H1 (cell line): ENCODE measurements around the gene SPATS1. TPM values are rescaled to one million over a fixed set of nuclear protein-coding genes. Genes with fewer than 3 reads are reported as not detected.

Source experiments
- CTCF ChIA-PET: fragments of 300-600 bp; sonication (Branson Sonifier 250); formaldehyde crosslinking; loops from one replicate; lab custom pipeline; 2021; ENCODE audit not compliant: partially characterized antibody; lab: Charles Lee
- POLR2A ChIA-PET: fragments of 300-600 bp; sonication (Branson Sonifier 250); formaldehyde crosslinking; loops from one replicate; lab custom pipeline; 2021; ENCODE audit warnings: inconsistent platforms; ENCODE audit not compliant: partially characterized antibody; lab: Charles Lee
- DNase-seq, 2 experiments: peaks; one replicate each; pipeline versions ENCODE4 v3.0.0 to v3.0.0-alpha.2; 2010 to 2022; ENCODE audit warnings: low spot score in 2 of 2, low read depth in 1 of 2, mixed read lengths in 1 of 2
- FAIRE-seq: peaks from 2 replicates; lab custom pipeline; 2011; peaks lifted over from hg19 to GRCh38; lab: Jason Lieb, UNC
- H2AFZ ChIP-seq: 2 replicates; pipeline ENCODE4 v1.8.1; 2012; ENCODE audit warnings: low read length, inconsistent platforms
- H2AK5ac ChIP-seq: 2 replicates; pipeline ENCODE4 v1.6.1; 2013; ENCODE audit warnings: low read depth, low read length
- H2BK120ac ChIP-seq: replicated peaks from 2 replicates; pipeline ENCODE3; 2013; ENCODE audit warnings: low read depth, low read length, inconsistent platforms
- H2BK12ac ChIP-seq: 2 replicates; pipeline ENCODE4 v1.6.1; 2013; ENCODE audit warnings: low read depth, low read length
- H2BK15ac ChIP-seq: 2 replicates; pipeline ENCODE4 v1.6.1; 2013; ENCODE audit warnings: low read length
- H2BK20ac ChIP-seq: 2 replicates; pipeline ENCODE4 v1.6.1; 2013; ENCODE audit warnings: low read length
- H2BK5ac ChIP-seq: 2 replicates; pipeline ENCODE4 v1.6.1; 2013; ENCODE audit warnings: low read depth, low read length
- H3K14ac ChIP-seq: 2 replicates; pipeline ENCODE4 v1.6.1; 2013; ENCODE audit warnings: inconsistent platforms; ENCODE audit not compliant: insufficient read length
- H3K18ac ChIP-seq: 2 replicates; pipeline ENCODE4 v1.6.1; 2013; ENCODE audit warnings: low read length; ENCODE audit errors: extremely low read depth
- H3K23ac ChIP-seq: 2 replicates; pipeline ENCODE4 v1.6.1; 2013; ENCODE audit warnings: inconsistent platforms; ENCODE audit not compliant: insufficient read length
- H3K23me2 ChIP-seq: 2 replicates; pipeline ENCODE4 v1.6.1; 2013; ENCODE audit warnings: low read depth, low read length
- H3K27ac ChIP-seq: 2 replicates; pipeline ENCODE4 v1.6.1; 2011; ENCODE audit warnings: low read depth, low read length, inconsistent platforms
- H3K27me3 ChIP-seq, 4 experiments: replicated peaks in 1 of 4; 1 replicate in 1 of 4; 2 replicates in 3 of 4; pipeline versions ENCODE4 v1.6.1 to v1.8.1; 2011 to 2013; ENCODE audit warnings: low read length in 3 of 4, mild to moderate bottlenecking in 3 of 4, inconsistent platforms in 2 of 4, mixed read lengths in 2 of 4, moderate library complexity in 1 of 4; ENCODE audit not compliant: control insufficient read depth in 3 of 4, insufficient read depth in 3 of 4; ENCODE audit errors: extremely low read depth in 1 of 4
- H3K36me3 ChIP-seq, 4 experiments: 2 replicates each; pipeline versions ENCODE4 v1.6.1 to v1.8.1; 2011 to 2013; ENCODE audit warnings: mild to moderate bottlenecking in 4 of 4, low read length in 3 of 4, moderate library complexity in 2 of 4, control low read depth in 1 of 4, inconsistent platforms in 1 of 4; ENCODE audit not compliant: insufficient read depth in 4 of 4, control insufficient read depth in 2 of 4
- H3K4ac ChIP-seq: replicated peaks from 2 replicates; pipeline ENCODE3; 2013; ENCODE audit warnings: low read length, low read depth, mixed read lengths, inconsistent platforms; ENCODE audit not compliant: insufficient read length
- H3K4me1 ChIP-seq, 4 experiments: replicated peaks in 1 of 4; 1 replicate in 1 of 4; 2 replicates in 3 of 4; pipeline versions ENCODE4 v1.6.1 to v1.8.1; 2011 to 2013; ENCODE audit warnings: low read length in 3 of 4, inconsistent platforms in 2 of 4, mixed read lengths in 1 of 4; ENCODE audit not compliant: insufficient read depth in 4 of 4, control insufficient read depth in 3 of 4
- H3K4me2 ChIP-seq, 2 experiments: 2 replicates each; pipeline versions ENCODE4 v1.6.1 to v1.8.1; 2011 to 2013; ENCODE audit warnings: low read depth in 2 of 2, low read length in 2 of 2, control low read depth in 1 of 2, inconsistent platforms in 1 of 2, mild to moderate bottlenecking in 1 of 2; ENCODE audit not compliant: insufficient read depth in 1 of 2
- H3K4me3 ChIP-seq, 4 experiments: fragments of 200-600, 300-600 bp in 1 of 4; sonication (generic), shearing (Covaris generic), sonication (Bioruptor Twin) in 1 of 4; 2 replicates each; pipeline versions ENCODE4 v1.5.1 to v1.8.1; 2011 to 2016; ENCODE audit warnings: low read length in 4 of 4, low read depth in 3 of 4, control low read depth in 2 of 4, inconsistent platforms in 2 of 4, mild to moderate bottlenecking in 2 of 4, mixed read lengths in 1 of 4, moderate library complexity in 1 of 4; ENCODE audit not compliant: insufficient read depth in 2 of 4; ENCODE audit errors: extremely low read depth in 1 of 4
- H3K56ac ChIP-seq: replicated peaks from 2 replicates; pipeline ENCODE3; 2013; ENCODE audit warnings: low read depth, mild to moderate bottlenecking, mixed read lengths, low read length, inconsistent platforms; ENCODE audit not compliant: insufficient read length
- H3K79me1 ChIP-seq: 2 replicates; pipeline ENCODE4 v1.6.1; 2013; ENCODE audit warnings: low read depth, low read length, control low read depth
- H3K79me2 ChIP-seq, 2 experiments: 2 replicates each; pipeline versions ENCODE4 v1.6.1 to v1.8.1; 2012 to 2013; ENCODE audit warnings: low read length in 2 of 2, mild to moderate bottlenecking in 2 of 2, inconsistent platforms in 1 of 2; ENCODE audit not compliant: insufficient read depth in 2 of 2, control insufficient read depth in 1 of 2
- H3K9ac ChIP-seq, 4 experiments: replicated peaks in 1 of 4; 1 replicate in 1 of 4; 2 replicates in 3 of 4; pipeline versions ENCODE4 v1.6.1 to v1.8.1; 2011 to 2013; ENCODE audit warnings: low read depth in 3 of 4, low read length in 3 of 4, control low read depth in 2 of 4, mild to moderate bottlenecking in 2 of 4, moderate library complexity in 2 of 4, inconsistent platforms in 1 of 4; ENCODE audit errors: extremely low read depth in 1 of 4
- H3K9me3 ChIP-seq, 2 experiments: 2 replicates each; pipeline versions ENCODE4 v1.6.1 to v1.8.1; 2012 to 2013; ENCODE audit warnings: mild to moderate bottlenecking in 2 of 2, moderate library complexity in 2 of 2, control low read depth in 1 of 2, inconsistent platforms in 1 of 2, low read depth in 1 of 2, low read length in 1 of 2, mixed read lengths in 1 of 2; ENCODE audit not compliant: insufficient read depth in 2 of 2
- H4K20me1 ChIP-seq, 2 experiments: replicated peaks in 1 of 2; 2 replicates each; pipeline versions ENCODE3 to v1.8.1; 2011 to 2013; ENCODE audit warnings: inconsistent platforms in 2 of 2, low read length in 2 of 2, mild to moderate bottlenecking in 1 of 2; ENCODE audit not compliant: insufficient read depth in 2 of 2, control insufficient read depth in 1 of 2
- H4K5ac ChIP-seq: 2 replicates; pipeline ENCODE4 v1.6.1; 2013; ENCODE audit warnings: low read length, low read depth, mixed read lengths, inconsistent platforms; ENCODE audit not compliant: insufficient read length
- H4K8ac ChIP-seq: 2 replicates; pipeline ENCODE4 v1.8.0; 2013; ENCODE audit warnings: mild to moderate bottlenecking, moderate library complexity, low read length, inconsistent platforms; ENCODE audit not compliant: insufficient read depth; ENCODE audit errors: extremely low read depth
- H4K91ac ChIP-seq: replicated peaks from 2 replicates; pipeline ENCODE3; 2013; ENCODE audit warnings: low read length, mixed read lengths, inconsistent platforms; ENCODE audit not compliant: insufficient read length
- E2F6 ChIP-seq: IDR thresholded peaks from 2 replicates; pipeline ENCODE4 v1.6.1; 2012; ENCODE audit warnings: inconsistent platforms
- JUND ChIP-seq: IDR thresholded peaks from 2 replicates; pipeline ENCODE4 v1.6.1; 2011; ENCODE audit warnings: mild to moderate bottlenecking, improper control_type of control experiment, low read length
- POLR2A ChIP-seq, 2 experiments: IDR thresholded peaks; 1 replicate in 1 of 2; 2 replicates in 1 of 2; pipeline ENCODE4 v1.6.1; 2011; ENCODE audit warnings: low read depth in 2 of 2, low read length in 2 of 2, mild to moderate bottlenecking in 2 of 2; ENCODE audit errors: control extremely low read depth in 1 of 2
- SP2 ChIP-seq: IDR thresholded peaks from 2 replicates; pipeline ENCODE4 v1.6.1; 2012; ENCODE audit warnings: mild to moderate bottlenecking, low read length, inconsistent platforms
- TCF12 ChIP-seq: IDR thresholded peaks from 2 replicates; pipeline ENCODE4 v1.6.1; 2011; ENCODE audit warnings: low read depth, mild to moderate bottlenecking, low read length
- TEAD4 ChIP-seq: IDR thresholded peaks from 2 replicates; pipeline ENCODE4 v1.6.1; 2012; ENCODE audit warnings: low read depth, low read length, inconsistent platforms, mixed read lengths
- WGBS, 2 experiments: shearing (Covaris generic) in 1 of 2; methylation state at CpG; one replicate each; pipeline versions ENCODE4 v1.1.6 to v1.1.7; 2013 to 2015; ENCODE audit warnings: low lambda C conversion rate in 2 of 2, mixed read lengths in 2 of 2, inconsistent platforms in 1 of 2, low coverage in 1 of 2, missing lambda C conversion rate in 1 of 2; ENCODE audit not compliant: insufficient replicate concordance in 2 of 2, insufficient coverage in 1 of 2, insufficient read length in 1 of 2; ENCODE audit errors: extremely low coverage in 1 of 2, missing lambda C conversion rate in 1 of 2; 5-methylcytosine and 5-hydroxymethylcytosine counted together
- polyA plus RNA-seq, 7 experiments: library from polyadenylated mRNA; depleted of rRNA in 3 of 7; stranded (reverse) in 5 of 7; unstranded in 2 of 7; fragments of >200 nt in 5 of 7; fragments of 200-250 nt in 2 of 7; gene quantifications; 1 replicate in 5 of 7; 2 replicates in 1 of 7; 4 replicates in 1 of 7; pipeline versions ENCODE4 v1.2.1 to v1.2.3, GENCODE V29; 2011 to 2013; ENCODE audit warnings: missing spikeins in 2 of 7, mixed read lengths in 2 of 7
- total RNA-seq: library from RNA; stranded (reverse); fragmentation: NEBNext Ultra II Directional; extraction: Animal tissue kit (Norgen Biotek cat#: 25700); gene quantifications from 2 replicates; pipeline ENCODE4 v1.2.1, GENCODE V29; 2021

Gene SPATS1
- total and polyA plus RNA-seq, 2 of the 8 experiments (the other 6 are each of a cell fraction or from before 2014, with no cell fraction given), result not detected

- H4K5ac ChIP-seq, result no peak overlapping the region
- 96% methylated on average over 14 of the region's 14 CpGs; no CpG with 5 or more reads in 1 of the 2 experiments for WGBS, 2 experiments
- peaks cover 2 to 3% of the 10 kb centered on the region in 2 experiments for H4K20me1 ChIP-seq
- ChIA-PET CTCF (interaction anchor here (1.3 to 13.9 kb wide), 8 partner anchors 8 to 59 kb away, joined by 4 to 330 read pairs (median 35); partner anchors contain the start of genes AARS2, NFKBIE and TMEM151B), POLR2A (interaction anchor here (1.0 to 10.4 kb wide), 11 partner anchors 5 to 67 kb away, joined by 3 to 102 read pairs (median 4); partner anchors contain the start of genes AARS2, SLC35B2 and TMEM151B)
- H3K23me2 ChIP-seq, result peaks cover 11% of the 10 kb centered on the region
- no peak overlapping the region for H3K18ac ChIP-seq
- H4K91ac ChIP-seq, result no peak overlapping the region
- no peak for TF ChIP-seq TCF12
- no peak for TF ChIP-seq TEAD4
- no peak for TF ChIP-seq JUND
- TF ChIP-seq E2F6, result no peak
- no peak for TF ChIP-seq SP2
- no peak for TF ChIP-seq POLR2A (IDR thresholded peaks at IDR 0.05; ENCODE audit: control extremely low read depth in 1 of 2, low read depth in 2 of 2, low read length in 2 of 2)
- no peak overlapping the region for H2BK12ac ChIP-seq
- no peaks in the 10 kb centered on the region for H3K9me3 ChIP-seq
- 0 out of 7 replicates have a peak overlapping the region, but pooled peaks of 1 of the 4 experiments have one; percentile 5 for H3K9ac ChIP-seq
- no peak overlapping the region for H3K4ac ChIP-seq
- H2BK120ac ChIP-seq, result no peak overlapping the region
- H3K79me2 ChIP-seq, result no peaks in the 10 kb centered on the region
- H3K23ac ChIP-seq, result no peak overlapping the region
- no peak overlapping the region for H2BK15ac ChIP-seq
- peaks cover 20 to 53% (median 42%) of the 10 kb centered on the region in 4 experiments for H3K36me3 ChIP-seq
- no peak overlapping the region for H3K4me3 ChIP-seq
- H2BK20ac ChIP-seq, result no peak overlapping the region
- no peak overlapping the region for H4K8ac ChIP-seq
- H3K4me1 ChIP-seq, result peaks cover 0 to 9% (median 4%) of the 10 kb centered on the region in 4 experiments; a peak in 3 of 7 replicates
- no peak overlapping the region for H3K14ac ChIP-seq
- FAIRE-seq (no peak), DNase-seq (no peak)
- H3K79me1 ChIP-seq, result no peaks in the 10 kb centered on the region
- peaks cover 0 to 4% (median 1%) of the 10 kb centered on the region in 4 experiments; a peak in 3 of 7 replicates for H3K27me3 ChIP-seq
- no peak overlapping the region for H3K27ac ChIP-seq
- no peak overlapping the region for H3K56ac ChIP-seq
- no peak overlapping the region for H2AFZ ChIP-seq
- no peak overlapping the region for H3K4me2 ChIP-seq
- H2AK5ac ChIP-seq, result no peak overlapping the region
- H2BK5ac ChIP-seq, result no peak overlapping the region
These were observed 40.5 kb upstream of the SPATS1 start for GRCh38 chr6:44301782-44302564.
